ENCODE data around the gene NATD1.

Gene NATD1

GRCh38 chr17:21189361-21189760 is 63.8 kb downstream of the NATD1 start:
- no peak for FAIRE-seq

All from endometrium (tissue), 2 donors.